Peyer's patch (tissue), 4 donors: ENCODE data around the gene LY6G6D. TPM values are rescaled to one million over a fixed set of nuclear protein-coding genes. Genes with fewer than 3 reads are reported as not detected.

Source experiments
- DNase-seq, 3 donors: peaks; one replicate each; pipeline ENCODE4 v3.0.0-alpha.2; 2017 to 2019
- H3K27ac ChIP-seq, 4 donors: fragments of 200-600 bp; sonication (generic); one replicate each; pipeline ENCODE4 v1.5.1; 2016 to 2019
- H3K27me3 ChIP-seq, 2 donors: fragments of 200-600 bp; sonication (generic); one replicate each; pipeline ENCODE4 v1.5.1; 2019
- H3K36me3 ChIP-seq, 3 donors: fragments of 200-600 bp; sonication (generic); one replicate each; pipeline ENCODE4 v1.5.1; 2016 to 2019
- H3K4me1 ChIP-seq, 4 donors: fragments of 200-600 bp; sonication (generic); one replicate each; pipeline ENCODE4 v1.5.1; 2016 to 2019
- H3K4me3 ChIP-seq, 4 donors: fragments of 200-600 bp; sonication (generic); 1 replicate in 3 of 4; 2 replicates in 1 of 4; pipeline ENCODE4 v1.5.1; 2016 to 2019; ENCODE audit warnings: mild to moderate bottlenecking in 1 of 4
- H3K9me3 ChIP-seq, 4 donors: fragments of 200-600 bp; sonication (generic); one replicate each; pipeline ENCODE4 v1.5.1; 2016 to 2019; ENCODE audit warnings: mild to moderate bottlenecking in 1 of 4
- CTCF ChIP-seq, 6 experiments: fragments of 450-650 bp in 4 of 6; fragments of 200-600 bp in 2 of 6; sonication (generic) in 1 of 6; IDR thresholded peaks; one replicate each; pipeline ENCODE4 v1.5.1; 2017 to 2019; ENCODE audit warnings: antibody characterized with exemption in 6 of 6, mild to moderate bottlenecking in 3 of 6, moderate library complexity in 1 of 6
- POLR2A ChIP-seq, 2 donors: fragments of 450-650 bp; IDR thresholded peaks; one replicate each; pipeline ENCODE4 v1.5.1; 2017; ENCODE audit warnings: antibody characterized with exemption in 2 of 2, mild to moderate bottlenecking in 2 of 2, moderate library complexity in 2 of 2
- total RNA-seq, 4 donors: library from RNA; depleted of rRNA; stranded (reverse); fragments of >200 nt; gene quantifications; one replicate each; pipeline ENCODE4 v1.1.0, GENCODE V29; 2016

LY6G6D gene
- total RNA-seq, 4 donors from 2014 or later, result not detected

GRCh38 chr6:31727717-31728671 is 12.8 kb downstream of the LY6G6D start:
- no peak for DNase-seq
- no peaks in the 10 kb centered on the region for H3K27me3 ChIP-seq
- peaks cover 0 to 41% (median 0%) of the 10 kb centered on the region in 3 donors for H3K36me3 ChIP-seq
- no peaks in the 10 kb centered on the region for H3K9me3 ChIP-seq
- TF ChIP-seq CTCF (IDR thresholded peaks at IDR 0.05) (no peak), POLR2A (IDR thresholded peaks at IDR 0.05) (no peak)
- H3K27ac ChIP-seq, result peak overlapping the region; percentile 24 to 95 (median 91)
- H3K4me3 ChIP-seq, result peak overlapping the region in 3 of 4 donors; percentile 66 to 86 (median 68)
- H3K4me1 ChIP-seq, result peaks cover 0 to 43% (median 13%) of the 10 kb centered on the region in 4 donors

GRCh38 chr6:31728767-31729514 is 13.8 kb downstream of the LY6G6D start, which contains the start of gene DDAH2:
Gene DDAH2, minus strand, starts transcription at chr6:31729299. Its CDS starts 138 bp downstream, at chr6:31729161.
- peaks cover 0 to 51% (median 0%) of the 10 kb centered on the region in 3 donors for H3K36me3 ChIP-seq
- H3K27ac ChIP-seq, result peak within 1 kb of the TSS; percentile 89 to 96 (median 94)
- TF ChIP-seq POLR2A (IDR thresholded peaks at IDR 0.05) (no peak), CTCF (IDR thresholded peaks at IDR 0.05) (peak in 3 of 6 experiments; percentile 74 to 76 (median 75))
- no peaks in the 10 kb centered on the region for H3K27me3 ChIP-seq
- no peak for DNase-seq
- peaks cover 0 to 52% (median 13%) of the 10 kb centered on the region in 4 donors for H3K4me1 ChIP-seq
- H3K9me3 ChIP-seq, result no peaks in the 10 kb centered on the region
- peak within 1 kb of the TSS; percentile 66 to 86 (median 71) for H3K4me3 ChIP-seq

GRCh38 chr6:31729515-31729978 is 14.4 kb downstream of the LY6G6D start:
- peak in 3 of 6 experiments; percentile 59 to 84 (median 72) for TF ChIP-seq CTCF (IDR thresholded peaks at IDR 0.05)
- TF ChIP-seq POLR2A (IDR thresholded peaks at IDR 0.05), result peak; percentile 30 to 74
- H3K36me3 ChIP-seq, result peaks cover 0 to 54% (median 0%) of the 10 kb centered on the region in 3 donors

GRCh38 chr6:31729979-31730630 is 15.0 kb downstream of the LY6G6D start:
- Histone ChIP-seq H3K27me3 (no peaks in the 10 kb centered on the region), H3K9me3 (no peaks in the 10 kb centered on the region), H3K4me1 (peaks cover 3 to 61% (median 19%) of the 10 kb centered on the region in 4 donors), H3K4me3 (peak overlapping the region; percentile 66 to 86 (median 71)), H3K36me3 (peaks cover 0 to 54% (median 0%) of the 10 kb centered on the region in 3 donors), H3K27ac (peak overlapping the region; percentile 89 to 96 (median 94))
- peak; percentile 88 to 94 (median 88) for DNase-seq
- TF ChIP-seq CTCF (IDR thresholded peaks at IDR 0.05), result no peak

More at GRCh38 chr6:31729515-31729978, 14.4 kb downstream of the LY6G6D start:
- peak; percentile 87 to 96 (median 95) for DNase-seq
- H3K27ac ChIP-seq, result peak overlapping the region; percentile 89 to 96 (median 94)
- peak overlapping the region; percentile 66 to 86 (median 71) for H3K4me3 ChIP-seq
- peaks cover 3 to 58% (median 18%) of the 10 kb centered on the region in 4 donors for H3K4me1 ChIP-seq
- H3K9me3 ChIP-seq, result no peaks in the 10 kb centered on the region
- no peaks in the 10 kb centered on the region for H3K27me3 ChIP-seq
